Lower leg skin (tissue), 4 donors: ENCODE measurements around the gene ZNF618. TPM values are rescaled to one million over a fixed set of nuclear protein-coding genes. Genes with fewer than 3 reads are reported as not detected.

Source experiments
- DNase-seq, 2 donors: peaks; one replicate each; pipeline ENCODE4 v3.0.0-alpha.2; 2019; ENCODE audit warnings: low spot score in 2 of 2
- H3K4me3 ChIP-seq: fragments of 200-600 bp; sonication (generic); 2 replicates; pipeline ENCODE4 v1.5.1; 2017; ENCODE audit warnings: mild to moderate bottlenecking, low read depth; ENCODE audit not compliant: poor library complexity, severe bottlenecking
- POLR2A ChIP-seq, 2 donors: fragments of 450-650 bp; IDR thresholded peaks; one replicate each; pipeline ENCODE4 v1.6.1; 2016 to 2017; ENCODE audit warnings: antibody characterized with exemption in 2 of 2, mild to moderate bottlenecking in 1 of 2, moderate library complexity in 1 of 2
- WGBS, 2 donors: methylation state at CpG; one replicate each; pipeline ENCODE4 v1.1.5; 2018; 5-methylcytosine and 5-hydroxymethylcytosine counted together
- intact Hi-C: fragments of 100-400 bp; cut with DNase I; formaldehyde crosslinking; loops from one replicate; pipeline ENCODE4 v1.15.0; 2023; ENCODE audit warnings: low total_unique reads
- total RNA-seq, 4 donors: library from RNA; depleted of rRNA; stranded (reverse); fragments of >200 nt; gene quantifications; one replicate each; pipeline ENCODE4 v1.1.0, GENCODE V29; 2016
- TF ChIP-seq, protein P1 (sequence below), 3 donors: fragments of 450-650 bp; IDR thresholded peaks; one replicate each; pipeline ENCODE4 v1.5.1; 2016; ENCODE audit warnings: antibody characterized with exemption in 3 of 3, mild to moderate bottlenecking in 3 of 3, moderate library complexity in 2 of 3

Gene ZNF618
- total RNA-seq, 4 donors from 2014 or later = 1.1 to 4.1 (median 2.5) TPM

DNA sequence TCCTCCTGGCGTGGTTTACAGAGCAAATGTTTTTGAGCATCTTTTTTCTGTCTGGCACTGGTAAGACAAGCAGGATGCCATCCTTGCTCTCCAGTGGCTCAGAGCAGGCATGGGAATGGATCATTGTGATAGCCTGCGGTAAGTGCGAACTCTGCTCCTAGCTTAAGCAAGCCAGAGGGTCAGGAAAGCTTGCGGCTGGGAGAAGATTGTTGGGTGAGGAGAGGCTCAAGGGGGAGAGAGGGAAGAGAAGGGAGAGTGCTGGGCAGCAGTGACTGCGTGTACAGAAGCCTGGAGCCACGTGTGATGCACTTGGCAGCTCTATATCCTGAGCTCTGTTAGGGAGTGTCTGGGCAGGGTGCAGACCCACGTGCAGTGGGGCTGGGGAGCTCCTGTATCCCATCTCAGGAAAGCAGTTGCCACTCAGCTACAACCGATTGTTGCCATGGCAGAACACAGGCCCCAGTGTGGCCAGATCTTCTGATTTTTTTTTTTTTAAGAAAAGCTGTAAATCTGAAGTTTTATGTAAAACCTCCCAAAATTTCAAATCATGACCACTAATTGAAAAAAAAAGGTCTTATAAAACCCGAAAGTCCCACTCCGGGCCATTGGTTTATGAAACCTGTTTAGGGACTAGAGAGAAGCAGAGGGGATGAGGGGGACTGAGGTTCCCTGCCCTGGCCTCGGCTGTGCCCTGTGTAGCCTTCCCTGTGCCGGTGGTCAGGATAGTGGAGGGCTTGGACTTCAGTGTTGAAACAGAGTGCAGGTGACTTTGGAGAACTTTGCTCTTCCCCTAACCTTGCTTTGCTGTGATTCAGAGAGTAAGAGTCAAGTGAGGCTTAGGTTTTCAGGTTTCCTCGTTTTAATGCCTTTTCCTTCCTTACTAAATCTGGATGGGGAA is 67.3 kb downstream of the ZNF618 start:
- no peak for TF ChIP-seq POLR2A (IDR thresholded peaks at IDR 0.05)
- TF ChIP-seq, protein P1, sequence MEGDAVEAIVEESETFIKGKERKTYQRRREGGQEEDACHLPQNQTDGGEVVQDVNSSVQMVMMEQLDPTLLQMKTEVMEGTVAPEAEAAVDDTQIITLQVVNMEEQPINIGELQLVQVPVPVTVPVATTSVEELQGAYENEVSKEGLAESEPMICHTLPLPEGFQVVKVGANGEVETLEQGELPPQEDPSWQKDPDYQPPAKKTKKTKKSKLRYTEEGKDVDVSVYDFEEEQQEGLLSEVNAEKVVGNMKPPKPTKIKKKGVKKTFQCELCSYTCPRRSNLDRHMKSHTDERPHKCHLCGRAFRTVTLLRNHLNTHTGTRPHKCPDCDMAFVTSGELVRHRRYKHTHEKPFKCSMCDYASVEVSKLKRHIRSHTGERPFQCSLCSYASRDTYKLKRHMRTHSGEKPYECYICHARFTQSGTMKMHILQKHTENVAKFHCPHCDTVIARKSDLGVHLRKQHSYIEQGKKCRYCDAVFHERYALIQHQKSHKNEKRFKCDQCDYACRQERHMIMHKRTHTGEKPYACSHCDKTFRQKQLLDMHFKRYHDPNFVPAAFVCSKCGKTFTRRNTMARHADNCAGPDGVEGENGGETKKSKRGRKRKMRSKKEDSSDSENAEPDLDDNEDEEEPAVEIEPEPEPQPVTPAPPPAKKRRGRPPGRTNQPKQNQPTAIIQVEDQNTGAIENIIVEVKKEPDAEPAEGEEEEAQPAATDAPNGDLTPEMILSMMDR (IDR thresholded peaks at IDR 0.05) = no peak
- DNase-seq = peak in 1 of 2 donors; percentile 71
- 79 to 85% methylated on average over 13 of the region's 13 CpGs for WGBS, 2 donors
- intact Hi-C loops = no loop called here
- H3K4me3 ChIP-seq = no peak overlapping the region

DNA sequence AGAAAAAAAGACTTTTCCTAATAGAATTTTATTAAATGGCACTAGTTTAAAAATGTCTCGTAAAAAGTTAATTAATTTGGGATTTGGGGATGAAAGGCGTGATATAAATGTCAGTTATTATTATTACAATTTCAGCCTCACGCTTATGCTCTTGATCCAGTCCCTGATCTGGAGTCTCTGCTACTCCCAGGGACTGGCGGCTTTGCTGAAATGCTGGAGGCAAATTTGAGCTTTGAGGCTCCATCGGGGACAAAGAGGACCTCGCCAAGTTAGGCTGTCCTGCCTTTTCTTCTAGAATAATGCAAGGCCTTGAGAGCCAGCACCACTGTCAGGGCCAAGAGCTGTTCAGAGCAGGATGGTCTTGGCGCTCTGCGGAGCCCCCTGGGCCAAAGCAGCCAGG is 69.7 kb downstream of the ZNF618 start:
- 90 to 96% methylated on average over 8 of the region's 8 CpGs for WGBS, 2 donors
- intact Hi-C loops = no loop called here
- TF ChIP-seq, protein P1 (IDR thresholded peaks at IDR 0.05) = no peak
- no peak for TF ChIP-seq POLR2A (IDR thresholded peaks at IDR 0.05)
- DNase-seq = no peak
- no peak overlapping the region for H3K4me3 ChIP-seq

DNA sequence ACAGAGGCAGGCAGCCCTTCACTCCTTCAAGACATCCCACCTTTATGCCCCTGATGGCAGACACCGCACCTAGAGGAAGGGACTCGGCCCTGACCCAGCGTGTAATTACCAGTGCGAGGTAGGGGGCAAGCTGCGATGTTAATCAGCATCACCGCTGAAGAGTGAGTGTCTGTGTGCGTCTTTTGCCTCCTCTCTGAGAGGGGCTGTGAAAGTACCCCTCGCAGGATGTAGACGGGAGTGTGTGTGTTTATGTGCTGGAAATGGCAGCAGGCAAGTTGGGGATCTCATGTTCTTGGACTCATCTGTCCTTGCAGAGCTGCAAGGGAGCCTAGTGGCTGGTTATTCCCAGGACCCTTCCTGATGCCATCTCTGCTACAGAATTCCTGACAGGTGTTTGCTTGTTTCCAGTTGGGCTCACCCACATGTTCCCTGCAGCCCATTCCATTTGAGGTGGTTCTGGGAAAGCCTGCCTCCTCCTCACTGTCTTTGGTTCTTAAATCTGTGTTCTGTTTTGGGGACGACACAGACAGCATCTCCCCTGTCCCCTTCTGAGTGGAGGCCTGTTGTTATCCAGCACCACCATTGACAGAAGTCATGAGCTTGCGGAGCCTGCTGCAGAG is 70.5 kb downstream of the ZNF618 start:
- intact Hi-C loops = no loop called here
- H3K4me3 ChIP-seq = no peak overlapping the region
- 94 to 95% methylated on average over 11 of the region's 11 CpGs for WGBS, 2 donors
- peak in 1 of 2 donors; percentile 69 for DNase-seq
- TF ChIP-seq, protein P1 (IDR thresholded peaks at IDR 0.05) = no peak
- TF ChIP-seq POLR2A (IDR thresholded peaks at IDR 0.05) = no peak

DNA sequence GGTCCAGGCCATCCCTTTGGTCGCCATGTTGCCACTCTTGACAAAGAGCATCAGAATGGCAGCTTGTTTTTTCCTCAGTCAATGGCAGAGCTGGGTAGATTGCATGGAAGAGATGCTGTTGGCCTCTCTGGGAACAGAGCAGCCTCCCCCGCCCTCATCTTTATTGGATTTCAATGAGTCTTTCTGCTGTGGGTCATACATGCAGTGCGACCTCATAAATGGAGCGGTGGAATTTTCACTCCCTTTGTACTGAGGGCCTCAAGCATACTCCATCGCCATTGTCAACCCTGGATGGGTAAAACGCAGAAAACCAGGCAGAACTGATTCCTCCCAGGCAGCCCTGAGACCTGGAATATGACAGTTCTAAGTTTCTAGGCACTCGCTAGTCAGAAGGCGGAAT is 71.8 kb downstream of the ZNF618 start:
- WGBS, 2 donors = 84% methylated on average over 8 of the region's 8 CpGs
- intact Hi-C loops = no loop called here
- peak in 1 of 2 donors; percentile 0 for DNase-seq
- TF ChIP-seq POLR2A (IDR thresholded peaks at IDR 0.05) = no peak
- TF ChIP-seq, protein P1 (IDR thresholded peaks at IDR 0.05) = no peak
- no peak overlapping the region for H3K4me3 ChIP-seq

DNA sequence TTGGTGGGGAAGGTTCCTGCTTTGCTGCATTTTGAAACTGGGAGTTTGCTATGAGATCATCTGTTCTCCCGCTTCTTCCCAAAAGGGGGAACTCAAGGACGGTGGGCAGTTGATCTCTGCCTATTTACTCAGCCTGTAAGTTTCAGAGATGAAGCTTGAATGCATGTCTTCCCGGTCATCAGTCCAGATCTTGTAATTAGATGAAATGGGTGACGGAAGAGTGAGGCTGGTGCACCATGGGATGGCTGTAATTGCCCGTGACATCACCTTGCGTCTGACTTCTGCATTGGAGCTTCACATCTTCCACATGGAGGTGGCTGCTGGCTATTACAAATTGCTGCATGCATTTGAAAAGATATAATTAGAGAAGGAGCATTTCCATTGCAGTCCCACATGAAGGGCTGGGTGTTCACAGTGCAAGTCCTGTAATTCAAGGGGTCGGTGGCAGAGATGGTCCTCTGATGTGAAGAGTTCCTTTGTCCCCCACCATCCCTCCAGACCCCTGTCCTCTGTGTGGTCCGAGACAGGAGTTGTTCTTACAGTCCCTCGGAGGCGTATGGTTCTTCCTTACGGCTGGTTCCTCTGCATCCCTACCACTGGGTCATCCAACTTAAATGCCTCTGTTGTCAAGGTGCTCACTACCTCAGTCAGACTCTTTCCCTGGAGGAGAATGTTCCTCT is 72.9 kb downstream of the ZNF618 start:
- WGBS, 2 donors = 75 to 82% methylated on average over 11 of the region's 11 CpGs
- intact Hi-C loops = no loop called here
- TF ChIP-seq POLR2A (IDR thresholded peaks at IDR 0.05) = no peak
- TF ChIP-seq, protein P1 (IDR thresholded peaks at IDR 0.05) = no peak
- H3K4me3 ChIP-seq = no peak overlapping the region
- peak; percentile 7 to 63 for DNase-seq
